GM12873 (cell line): ENCODE results near the gene ZBTB18.

ENCODE experiments used
- CTCF ChIP-seq: IDR thresholded peaks from 2 replicates; pipeline ENCODE4 v1.5.1; 2012; ENCODE audit warnings: low read depth, mild to moderate bottlenecking, moderate library complexity, low read length, control low read depth; ENCODE audit not compliant: insufficient read depth; ENCODE audit errors: missing control alignments

ZBTB18 gene

GRCh38 chr1:244076740-244077139, 25.7 kb downstream of the ZBTB18 start:
- no peak for TF ChIP-seq CTCF

GRCh38 chr1:244077473-244078220, 26.6 kb downstream of the ZBTB18 start:
- no peak for TF ChIP-seq CTCF

- no peak for TF ChIP-seq CTCF
Measured at GRCh38 chr1:244080343-244080929, 29.4 kb downstream of the ZBTB18 start.

- TF ChIP-seq CTCF = no peak
Measured at GRCh38 chr1:244082969-244083368, 31.9 kb downstream of the ZBTB18 start.

- no peak for TF ChIP-seq CTCF
Measured at GRCh38 chr1:244083383-244083943, 32.4 kb downstream of the ZBTB18 start.

GRCh38 chr1:244084763-244085162, 33.7 kb downstream of the ZBTB18 start:
- no peak for TF ChIP-seq CTCF

GRCh38 chr1:244085891-244086290, 34.8 kb downstream of the ZBTB18 start:
- TF ChIP-seq CTCF = no peak
